HepG2 (cell line): ENCODE results near the gene MAP1LC3B. TPM values are rescaled to one million over a fixed set of nuclear protein-coding genes. Genes with fewer than 3 reads are reported as not detected.

Experiments
- ARID2 ChIP-seq: sonication (generic); formaldehyde crosslinking; IDR thresholded peaks from 2 replicates; pipeline ENCODE4 v1.8.1; 2022; ENCODE audit warnings: mild to moderate bottlenecking, missing genetic modification reagents, borderline replicate concordance
- CBX5 ChIP-seq: sonication (generic); formaldehyde crosslinking; IDR thresholded peaks from 2 replicates; pipeline ENCODE4 v1.4.0; 2020; ENCODE audit warnings: missing genetic modification reagents, borderline replicate concordance
- CC2D1A ChIP-seq: sonication (generic); formaldehyde crosslinking; IDR thresholded peaks from 2 replicates; pipeline ENCODE4 v1.8.1; 2023; ENCODE audit warnings: mild to moderate bottlenecking, missing genetic modification reagents
- GLI4 ChIP-seq: sonication (generic); formaldehyde crosslinking; IDR thresholded peaks from 2 replicates; pipeline ENCODE4 v1.5.1; 2020; ENCODE audit warnings: missing genetic modification reagents, mild to moderate bottlenecking, moderate library complexity, borderline replicate concordance
- HNF1A ChIP-seq, 2 experiments: sonication (generic) in 1 of 2; formaldehyde crosslinking in 1 of 2; IDR thresholded peaks; 2 replicates each; pipeline versions ENCODE4 v1.4.0 to v1.6.1; 2016 to 2020; ENCODE audit warnings: borderline replicate concordance in 1 of 2, low read depth in 1 of 2, mild to moderate bottlenecking in 1 of 2, missing genetic modification reagents in 1 of 2
- HOXA3 ChIP-seq: sonication (generic); formaldehyde crosslinking; IDR thresholded peaks from 2 replicates; pipeline ENCODE4 v1.5.0; 2020; ENCODE audit warnings: missing genetic modification reagents
- IKZF4 ChIP-seq: sonication (generic); formaldehyde crosslinking; IDR thresholded peaks from 2 replicates; pipeline ENCODE4 v1.5.1; 2020; ENCODE audit warnings: borderline replicate concordance, mild to moderate bottlenecking, low read depth, missing genetic modification reagents; ENCODE audit errors: not compliant biosample characterization
- IRF2 ChIP-seq: IDR thresholded peaks from 2 replicates; pipeline ENCODE4 v1.6.1; 2018; ENCODE audit warnings: missing genetic modification reagents, missing compliant biosample characterization
- MYNN ChIP-seq: sonication (generic); formaldehyde crosslinking; IDR thresholded peaks from 2 replicates; pipeline ENCODE4 v1.4.0; 2020; ENCODE audit warnings: mild to moderate bottlenecking, low read depth, missing genetic modification reagents
- NFYC ChIP-seq: IDR thresholded peaks from 2 replicates; pipeline ENCODE4 v1.6.1; 2016; ENCODE audit warnings: missing genetic modification reagents, missing compliant biosample characterization
- NR2C2 ChIP-seq: sonication (generic); formaldehyde crosslinking; IDR thresholded peaks from 2 replicates; pipeline ENCODE4 v1.4.0; 2020; ENCODE audit warnings: missing genetic modification reagents, mild to moderate bottlenecking, moderate library complexity, borderline replicate concordance
- PPARG ChIP-seq: conservative IDR thresholded peaks from 2 replicates; pipeline ENCODE4 v1.6.1; 2016; ENCODE audit warnings: missing biosample characterization, missing genetic modification reagents
- TFE3 ChIP-seq: IDR thresholded peaks from 2 replicates; pipeline ENCODE4 v1.6.1; 2016
- ZFY ChIP-seq: sonication (generic); formaldehyde crosslinking; IDR thresholded peaks from 2 replicates; pipeline ENCODE4 v1.4.0; 2020; ENCODE audit warnings: missing genetic modification reagents
- ZNF138 ChIP-seq: sonication (generic); formaldehyde crosslinking; IDR thresholded peaks from 2 replicates; pipeline ENCODE4 v1.5.0; 2020; ENCODE audit warnings: mild to moderate bottlenecking, low read depth, missing genetic modification reagents
- ZNF234 ChIP-seq: sonication (generic); formaldehyde crosslinking; conservative IDR thresholded peaks from 2 replicates; pipeline ENCODE4 v1.5.1; 2020; ENCODE audit warnings: mild to moderate bottlenecking, missing genetic modification reagents
- ZNF33B ChIP-seq: sonication (generic); formaldehyde crosslinking; IDR thresholded peaks from 2 replicates; pipeline ENCODE4 v1.5.1; 2020; ENCODE audit warnings: mild to moderate bottlenecking, missing genetic modification reagents
- ZNF343 ChIP-seq: sonication (generic); formaldehyde crosslinking; IDR thresholded peaks from 2 replicates; pipeline ENCODE4 v1.4.0; 2020; ENCODE audit warnings: mild to moderate bottlenecking, missing genetic modification reagents
- ZNF615 ChIP-seq: sonication (generic); formaldehyde crosslinking; IDR thresholded peaks from 2 replicates; pipeline ENCODE4 v1.5.0; 2020; ENCODE audit warnings: mild to moderate bottlenecking, missing genetic modification reagents, borderline replicate concordance
- ZNF713 ChIP-seq: sonication (generic); formaldehyde crosslinking; IDR thresholded peaks from 2 replicates; pipeline ENCODE4 v1.4.0; 2020; ENCODE audit warnings: mild to moderate bottlenecking, missing genetic modification reagents
- ZNF883 ChIP-seq: sonication (generic); formaldehyde crosslinking; IDR thresholded peaks from 2 replicates; pipeline ENCODE4 v1.5.1; 2020; ENCODE audit warnings: mild to moderate bottlenecking, missing genetic modification reagents; ENCODE audit errors: not compliant biosample characterization
- polyA plus RNA-seq, 8 experiments: library from polyadenylated mRNA; depleted of rRNA in 3 of 8; stranded (reverse) in 7 of 8; unstranded in 1 of 8; fragments of >200 nt; fragmentation: Illumina TruSeq in 4 of 8; extraction: Trizol in 4 of 8; gene quantifications; 2 replicates each; pipeline versions ENCODE4 v1.2.1 to v1.2.3, GENCODE V29; 2011 to 2016; ENCODE audit warnings: low read depth in 4 of 8, missing spikeins in 1 of 8, mixed read lengths in 1 of 8; ENCODE audit not compliant: insufficient read depth in 1 of 8
- total RNA-seq, 5 experiments: library from RNA; depleted of rRNA; stranded (reverse); fragments of >200 nt; fragmentation: Illumina TruSeq; extraction: Trizol; gene quantifications; 2 replicates each; pipeline ENCODE4 v1.2.3, GENCODE V29; 2016; ENCODE audit warnings: low read depth in 1 of 5

MAP1LC3B gene
- total and polyA plus RNA-seq, 2 of the 13 experiments (the other 11 are each of a cell fraction or from before 2014, with no cell fraction given): 15.7 to 37.4 TPM

GRCh38 chr16:87384162-87384874, 7.8 kb upstream of the MAP1LC3B start (continued):
- TF ChIP-seq GLI4 (CRISPR knock-in tag) (peak; percentile 18; the same call in 1 of the 2 replicates), ZNF234 (CRISPR knock-in tag) (peak; percentile 50; the same call in 1 of the 2 replicates), CC2D1A (CRISPR knock-in tag) (peak; percentile 92), ZNF343 (CRISPR knock-in tag) (peak; percentile 94; the same call in 1 of the 2 replicates), PPARG (0 out of 2 replicates have a peak, but pooled peaks have one; percentile 24), CBX5 (no peak; the same call in 1 of the 2 replicates), ZNF883 (CRISPR knock-in tag) (peak; percentile 98), IKZF4 (CRISPR knock-in tag) (no peak), HOXA3 (CRISPR knock-in tag) (no peak; the same call in 1 of the 2 replicates), ZFY (CRISPR knock-in tag) (peak; percentile 86), NR2C2 (CRISPR knock-in tag) (no peak; the same call in 1 of the 2 replicates), ZNF615 (CRISPR knock-in tag) (no peak), IRF2 (CRISPR knock-in tag) (no peak), ZNF33B (CRISPR knock-in tag) (peak; percentile 97), NFYC (peak; percentile 12), ZNF713 (CRISPR knock-in tag) (no peak), HNF1A (IDR thresholded peaks at IDR 0.05; ENCODE audit: low read depth) (no peak), HNF1A (CRISPR knock-in tag; IDR thresholded peaks at IDR 0.05; ENCODE audit: borderline replicate concordance) (peak; percentile 9; the same call in 1 of the 2 replicates), MYNN (CRISPR knock-in tag) (peak; percentile 72), ZNF138 (CRISPR knock-in tag) (peak; percentile 79; the same call in 1 of the 2 replicates), TFE3 (CRISPR knock-in tag) (no peak), ARID2 (CRISPR knock-in tag) (no peak; the same call in 1 of the 2 replicates)
